Transverse colon (tissue), 3 donors: ENCODE data around the gene SLC22A23.

ENCODE experiments used
- CTCF ChIP-seq, 5 experiments: fragments of 200-600 bp in 3 of 5; fragments of 450-650 bp in 2 of 5; sonication (generic) in 3 of 5; IDR thresholded peaks; 1 replicate in 2 of 5; 2 replicates in 3 of 5; pipeline ENCODE4 v1.5.1; 2016 to 2017; ENCODE audit warnings: antibody characterized with exemption in 5 of 5, inconsistent platforms in 3 of 5, mild to moderate bottlenecking in 2 of 5, moderate library complexity in 1 of 5
- POLR2A ChIP-seq: fragments of 450-650 bp; IDR thresholded peaks from one replicate; pipeline ENCODE4 v1.6.1; 2016; ENCODE audit warnings: antibody characterized with exemption, mild to moderate bottlenecking, moderate library complexity

GRCh38 chr6:3340358-3340802 is 116.5 kb downstream of the SLC22A23 start:
- no peak for TF ChIP-seq CTCF (IDR thresholded peaks at IDR 0.05)
- TF ChIP-seq POLR2A, result no peak
